BJ (cell line): Measurements from ENCODE around the gene BICRAL. TPM values are rescaled to one million over a fixed set of nuclear protein-coding genes. Genes with fewer than 3 reads are reported as not detected.
"Not testable (repeated sequence)": the region's sequence is repeated elsewhere in the genome, so short reads cannot be mapped to it uniquely, and the experiment has no call there.

Experiments used
- CTCF ChIA-PET: fragments of 350-600 bp; formaldehyde crosslinking; extraction: SDS; loops from one replicate; lab custom pipeline; 2021; ENCODE audit warnings: antibody characterized with exemption, inconsistent platforms; lab: Yijun Ruan, JAX
- POLR2A ChIA-PET: fragments of 300-600 bp; sonication (Branson Sonifier 250); formaldehyde crosslinking; extraction: SDS; loops from one replicate; lab custom pipeline; 2021; ENCODE audit warnings: antibody characterized with exemption; lab: Charles Lee
- DNase-seq: peaks from one replicate; pipeline ENCODE4 v3.0.0-alpha.2; 2011; ENCODE audit warnings: low read depth
- H3K27me3 ChIP-seq: 2 replicates; pipeline ENCODE4 v1.6.0; 2011; ENCODE audit warnings: low read length; ENCODE audit not compliant: control insufficient read depth, insufficient read depth
- H3K36me3 ChIP-seq: 2 replicates; pipeline ENCODE4 v1.5.1; 2011; ENCODE audit warnings: low read length; ENCODE audit not compliant: control insufficient read depth, insufficient read depth
- H3K4me3 ChIP-seq: 2 replicates; pipeline ENCODE4 v1.5.1; 2011; ENCODE audit warnings: low read depth, mild to moderate bottlenecking, control low read depth, low read length
- CTCF ChIP-seq: IDR thresholded peaks from 2 replicates; pipeline ENCODE4 v1.5.1; 2011; ENCODE audit warnings: low read depth, mild to moderate bottlenecking, control low read depth, inconsistent platforms, low read length, moderate library complexity; ENCODE audit not compliant: insufficient read depth
- polyA plus RNA-seq: library from polyadenylated mRNA; depleted of rRNA; stranded (reverse); fragments of >200 nt; gene quantifications from 2 replicates; pipeline ENCODE4 v1.2.3, GENCODE V29; 2011

BICRAL gene
- polyA plus RNA-seq, 1 experiment = 7.4 TPM

- ChIA-PET POLR2A (no interaction called here), CTCF (interaction anchor here (0.7 to 2.5 kb wide), 2 partner anchors 18 to 185 kb away, joined by 4 to 8 read pairs; no protein-coding TSS in a partner anchor)
- Histone ChIP-seq H3K4me3 (no peak overlapping the region), H3K36me3 (no peaks in the 10 kb centered on the region), H3K27me3 (no peaks in the 10 kb centered on the region)
- TF ChIP-seq CTCF = peak; percentile 62
- no peak for DNase-seq
These were observed 117.1 kb downstream of the BICRAL start for GRCh38 chr6:42898891-42899361.

- TF ChIP-seq CTCF = no peak
- POLR2A ChIA-PET = no interaction called here
- Histone ChIP-seq H3K4me3 (no peak overlapping the region), H3K27me3 (no peaks in the 10 kb centered on the region), H3K36me3 (no peaks in the 10 kb centered on the region)
- DNase-seq = no peak
- CTCF ChIA-PET = interaction anchor here (0.9 to 3.3 kb wide), 13 partner anchors 9 to 434 kb away, joined by 3 to 23 read pairs (median 3); partner anchors contain the start of genes PPP2R5D and PTCRA
These were observed 118.0 kb downstream of the BICRAL start for GRCh38 chr6:42899871-42900270.

- ChIA-PET POLR2A (no interaction called here), CTCF (interaction anchor here (0.6 to 3.3 kb wide), 14 partner anchors 10 to 433 kb away, joined by 3 to 23 read pairs (median 4); partner anchors contain the start of genes CRIP3 and PTCRA)
- no peaks in the 10 kb centered on the region for H3K36me3 ChIP-seq
- H3K27me3 ChIP-seq = no peaks in the 10 kb centered on the region
- no peak for DNase-seq
- TF ChIP-seq CTCF = peak; percentile 74
- no peak overlapping the region for H3K4me3 ChIP-seq
These were observed 119.7 kb downstream of the BICRAL start for GRCh38 chr6:42901538-42901957.

GRCh38 chr6:42902429-42903263, 120.8 kb downstream of the BICRAL start:
- H3K4me3 ChIP-seq, H3K36me3 ChIP-seq, H3K27me3 ChIP-seq, POLR2A ChIA-PET, DNase-seq: not testable (repeated sequence)
- CTCF ChIA-PET = interaction anchor here (0.6 to 3.3 kb wide), 4 partner anchors 11 to 406 kb away, joined by 3 to 23 read pairs (median 4); partner anchors contain the start of genes CRIP3 and PTCRA

GRCh38 chr6:42904467-42904866, 122.6 kb downstream of the BICRAL start:
- H3K27me3 ChIP-seq = no peaks in the 10 kb centered on the region; the same call in 1 of the 2 replicates
- H3K4me3 ChIP-seq = no peak overlapping the region
- H3K36me3 ChIP-seq = no peaks in the 10 kb centered on the region
- no peak for DNase-seq
- TF ChIP-seq CTCF = no peak
- ChIA-PET CTCF (interaction anchor here (1.1 to 1.6 kb wide), 2 partner anchors 11 to 239 kb away, joined by 3 read pairs; partner anchors contain the start of gene PTCRA), POLR2A (no interaction called here)
